GM12801 (cell line): ENCODE results near the gene ACE.

Experiments
- CTCF ChIP-seq: IDR thresholded peaks from one replicate; pipeline ENCODE4 v1.5.1; 2011; ENCODE audit warnings: control low read depth; ENCODE audit not compliant: insufficient read length; ENCODE audit errors: extremely low read depth

The ACE gene

DNA sequence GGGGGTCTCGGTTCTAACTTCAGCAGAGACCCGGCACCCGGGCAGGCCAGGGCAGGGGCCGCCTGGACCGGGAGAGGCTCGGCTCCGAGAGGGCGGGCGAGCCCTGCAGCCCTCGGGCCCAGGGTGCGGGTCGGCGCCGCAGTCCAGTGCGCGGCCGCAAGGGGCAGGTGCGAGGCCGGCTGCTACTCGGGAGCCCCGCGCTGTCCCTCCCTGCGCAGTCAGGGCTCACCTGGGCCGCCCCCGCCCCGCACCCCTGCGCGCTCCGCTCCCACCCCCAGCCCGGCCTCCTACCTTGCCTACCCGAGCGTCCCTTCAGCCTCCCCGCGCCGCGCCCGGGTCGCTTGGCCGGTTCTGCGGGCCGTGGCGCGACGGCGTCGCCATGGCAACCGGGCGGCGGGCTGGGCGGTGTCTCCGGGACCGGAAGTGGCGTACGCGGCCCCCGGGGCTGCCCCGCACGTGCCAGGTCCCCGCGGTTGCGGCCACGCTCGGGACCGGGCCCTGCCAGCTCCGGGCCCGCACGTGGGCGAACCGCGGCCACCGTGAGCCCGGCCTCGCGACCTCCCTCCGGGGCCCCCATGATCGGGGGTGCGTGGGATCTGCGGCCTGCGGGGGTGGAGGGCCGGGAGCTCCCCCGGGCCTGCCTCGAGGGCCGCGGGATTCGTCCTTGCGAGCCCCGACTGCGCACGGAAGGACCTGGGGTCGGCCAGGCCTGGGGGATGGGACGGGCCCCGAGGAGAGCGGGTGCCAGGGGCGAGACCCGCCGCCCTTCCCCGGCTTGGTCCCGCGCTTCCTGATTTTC is 30.7 kb upstream of the ACE start, which contains the start of gene CYB561:
TSS of gene CYB561 (minus strand) at position 353 of the 799 bp plus-strand sequence. CDS start 8,759 bp downstream, outside the sequence.
- TF ChIP-seq CTCF: no peak

DNA sequence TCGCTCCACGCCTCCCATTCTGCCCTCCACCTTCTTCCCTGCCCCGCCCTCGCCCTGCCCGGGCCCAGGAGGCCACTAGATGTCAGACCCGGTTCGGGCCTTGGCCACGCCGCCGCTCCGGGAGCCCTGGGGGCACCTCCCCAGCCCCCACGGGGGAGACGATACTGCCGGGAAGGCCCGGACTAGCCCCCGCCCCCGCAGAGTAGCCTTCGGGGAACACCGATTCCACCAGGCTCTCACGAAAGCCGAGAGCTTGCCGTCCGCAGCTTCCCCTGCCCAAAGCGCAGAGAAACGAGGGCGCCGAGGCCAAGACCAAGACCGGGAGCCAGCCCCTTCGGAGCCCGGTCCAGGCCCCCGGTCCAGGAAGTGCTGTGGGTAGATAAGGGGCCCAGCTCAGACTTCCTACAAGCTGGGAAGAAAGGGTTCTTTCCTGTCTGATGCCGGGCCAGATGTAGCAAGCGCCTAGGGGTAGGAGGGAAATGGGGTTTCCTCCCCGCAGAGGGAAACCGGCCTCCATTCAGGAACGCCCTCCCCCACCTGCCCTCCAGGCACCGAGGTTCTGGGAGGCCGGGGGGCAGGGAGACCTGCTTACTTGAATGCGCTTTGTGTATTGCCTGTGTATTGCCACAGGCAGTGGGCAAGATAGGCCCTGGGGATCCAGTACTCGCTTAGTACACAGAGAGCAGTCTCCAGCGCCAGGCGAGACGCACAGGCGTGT is 29.9 kb upstream of the ACE start:
- TF ChIP-seq CTCF: no peak

GRCh38 chr17:63447471-63448009 is 29.3 kb upstream of the ACE start:
- no peak for TF ChIP-seq CTCF

DNA sequence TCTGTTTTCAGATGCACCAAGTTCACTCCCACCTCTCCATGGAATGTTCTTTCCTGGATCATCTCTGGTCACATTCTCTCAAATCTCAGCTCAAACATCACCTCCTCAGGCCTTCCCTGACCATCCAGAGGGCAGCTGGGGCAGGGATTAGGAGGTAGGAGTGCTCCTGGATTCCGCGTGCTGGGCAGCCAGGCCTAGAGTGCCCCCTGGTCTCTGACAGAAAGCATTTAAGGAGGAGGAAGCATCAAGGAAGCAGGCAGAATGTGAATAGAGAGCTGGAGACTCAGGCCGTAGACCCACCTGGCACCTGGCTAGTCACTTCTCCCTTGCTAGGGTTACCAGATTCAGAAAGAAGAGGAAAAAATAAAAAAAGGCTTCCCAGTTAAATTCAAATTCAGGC is 28.2 kb upstream of the ACE start:
- TF ChIP-seq CTCF: no peak

GRCh38 chr17:63450551-63450950 is 26.3 kb upstream of the ACE start:
- TF ChIP-seq CTCF: no peak

- no peak for TF ChIP-seq CTCF
Observed at GRCh38 chr17:63451150-63451549, 25.7 kb upstream of the ACE start.
